HG02840 (cell line): ENCODE results near the gene PPP1R37.

Experiments
- ATAC-seq: cut with Tn5 transposase; IDR thresholded peaks from one replicate; pipeline ENCODE4 v1.9.1; 2021; ENCODE audit warnings: mild to moderate bottlenecking, moderate library complexity, moderate number of reproducible peaks; ENCODE audit not compliant: unreplicated experiment, low FRiP score

Gene PPP1R37

DNA sequence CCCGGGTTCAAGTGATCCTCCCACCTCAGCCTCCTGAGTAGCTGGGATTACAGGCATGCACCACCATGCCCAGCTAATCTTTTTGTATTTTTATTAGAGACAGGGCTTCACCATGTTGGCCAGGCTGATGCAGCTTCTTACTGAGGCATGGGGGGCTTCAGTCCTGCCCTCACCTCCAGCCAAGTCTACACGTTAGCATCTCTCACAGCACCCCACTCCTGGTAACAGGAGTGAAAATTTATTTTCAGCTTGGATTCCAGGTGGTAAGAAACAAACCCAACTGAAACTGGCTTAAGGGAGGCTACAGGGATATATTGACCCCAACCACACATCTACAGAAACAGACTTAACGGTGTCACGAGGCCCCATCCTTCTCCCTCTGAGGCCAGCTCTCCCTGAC lies 57.2 kb downstream of the PPP1R37 start:
- ATAC-seq: no peak

DNA sequence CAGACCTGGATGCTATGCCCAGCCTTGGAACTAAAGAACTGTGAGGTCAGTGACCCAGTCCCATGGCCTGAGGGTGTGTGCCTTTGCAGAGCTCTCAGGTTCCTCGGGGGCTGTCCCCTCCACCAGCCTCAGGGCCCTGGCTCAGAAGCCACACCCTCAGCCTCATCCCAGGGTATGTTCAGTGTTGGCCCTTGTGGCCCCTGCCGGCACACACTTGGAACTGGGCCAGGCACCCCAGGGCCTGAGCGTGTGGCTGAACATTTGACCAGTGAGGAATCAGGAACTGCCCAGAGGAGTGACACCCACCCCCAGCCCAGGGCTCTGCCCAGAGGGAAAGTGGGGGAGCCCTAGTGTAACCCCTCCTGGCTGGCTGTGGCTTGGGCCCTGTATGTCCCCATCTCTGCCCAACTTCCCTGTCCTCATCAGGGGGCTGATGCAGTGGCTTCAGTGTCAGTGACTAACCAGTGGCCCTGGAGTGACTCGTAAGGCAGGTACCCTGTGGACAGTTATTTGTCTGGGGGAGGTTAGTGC lies 57.8 kb downstream of the PPP1R37 start:
- ATAC-seq: no peak

DNA sequence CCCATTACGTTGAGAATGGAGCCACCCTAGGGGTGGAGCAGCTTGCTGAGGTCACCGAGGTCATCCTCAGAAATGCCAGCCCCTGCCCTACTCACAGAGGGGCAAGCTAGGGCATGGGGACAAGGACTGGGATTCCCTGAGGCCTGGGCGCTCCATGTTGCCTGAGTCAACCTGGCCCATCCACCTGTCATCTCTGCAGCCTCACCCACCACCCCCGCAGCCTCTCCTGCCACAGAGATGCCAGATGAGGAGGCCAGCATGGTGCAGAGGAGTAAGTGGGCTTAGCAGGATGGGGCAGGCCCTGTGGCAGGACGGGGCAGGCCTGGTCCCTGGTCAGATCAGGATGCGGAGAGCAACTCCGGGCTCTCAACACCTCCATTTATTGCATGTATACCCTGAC lies 58.3 kb downstream of the PPP1R37 start:
- no peak for ATAC-seq

DNA sequence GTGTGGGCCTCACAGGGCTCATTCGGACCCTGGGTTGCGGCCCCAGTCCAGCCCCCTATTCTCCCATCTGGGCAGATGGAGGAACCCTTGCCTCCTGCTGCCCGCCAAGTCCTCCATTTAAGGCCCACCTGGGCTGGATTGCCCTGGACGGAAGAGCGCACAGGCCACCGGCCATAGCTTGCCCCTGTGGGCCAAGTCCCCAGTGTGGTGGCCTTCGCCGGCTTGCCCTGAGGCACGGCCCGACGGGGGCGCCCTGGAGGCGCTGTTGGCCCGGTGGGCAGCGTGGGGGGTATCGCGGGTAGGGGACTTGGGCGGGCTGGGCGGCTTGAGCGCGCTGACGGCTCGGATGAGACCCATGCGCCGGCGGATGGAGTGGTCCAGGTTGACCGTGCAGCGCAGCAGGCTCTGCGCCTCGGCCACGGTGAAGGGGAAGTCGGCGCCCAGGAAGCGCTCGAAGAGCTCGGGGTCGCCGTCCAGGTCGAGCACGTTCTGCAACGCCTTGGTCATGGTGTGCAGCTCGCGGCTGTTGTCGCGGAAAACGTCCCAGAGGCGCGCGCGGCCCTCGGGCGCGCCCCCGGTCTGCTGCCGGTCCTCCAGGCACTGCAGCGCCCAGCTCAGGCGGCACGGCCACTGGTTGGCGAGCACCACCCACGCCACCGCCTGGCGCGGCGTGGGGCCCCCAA lies 59.0 kb downstream of the PPP1R37 start:
- ATAC-seq: no peak

DNA sequence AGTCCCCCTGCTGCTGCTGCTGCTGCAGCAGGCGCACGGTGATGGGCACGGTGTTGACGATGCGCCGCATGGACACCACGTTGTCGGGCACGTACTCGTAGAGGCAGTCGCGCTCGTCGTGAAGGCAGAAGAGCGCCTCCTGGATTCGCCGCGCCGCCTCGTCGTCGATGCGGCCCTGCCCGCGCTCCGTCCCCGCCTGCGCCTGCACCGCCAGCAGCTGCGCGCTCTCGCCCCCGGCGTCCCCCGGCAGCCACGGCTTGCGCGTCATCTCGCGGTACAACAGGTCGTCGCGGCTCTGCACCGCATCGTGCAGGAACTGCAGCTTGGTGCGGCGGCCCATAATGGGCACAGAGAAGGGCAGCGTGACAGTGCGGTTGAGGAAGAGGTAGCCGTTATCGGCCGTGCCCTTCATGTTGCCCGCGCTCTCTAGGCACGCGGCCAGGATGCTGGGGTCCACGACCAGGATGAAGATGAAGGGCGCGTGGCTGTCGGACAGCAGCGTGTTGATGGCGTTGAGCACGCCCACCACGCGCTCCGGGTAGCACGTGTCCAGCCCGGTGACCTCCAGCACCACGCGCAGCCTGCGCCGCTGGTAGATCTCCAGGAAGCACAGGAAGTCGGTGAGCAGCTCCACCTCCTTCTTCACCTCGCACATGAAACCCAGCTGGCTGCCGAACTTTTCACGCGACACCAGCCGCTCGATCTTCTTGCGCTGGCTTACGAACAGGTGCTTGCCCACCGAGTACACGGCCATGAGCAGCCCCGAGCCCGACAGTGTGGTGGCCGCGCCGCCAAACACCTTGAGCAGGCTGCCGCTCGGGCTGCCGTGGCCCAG lies 59.7 kb downstream of the PPP1R37 start:
- ATAC-seq: no peak

DNA sequence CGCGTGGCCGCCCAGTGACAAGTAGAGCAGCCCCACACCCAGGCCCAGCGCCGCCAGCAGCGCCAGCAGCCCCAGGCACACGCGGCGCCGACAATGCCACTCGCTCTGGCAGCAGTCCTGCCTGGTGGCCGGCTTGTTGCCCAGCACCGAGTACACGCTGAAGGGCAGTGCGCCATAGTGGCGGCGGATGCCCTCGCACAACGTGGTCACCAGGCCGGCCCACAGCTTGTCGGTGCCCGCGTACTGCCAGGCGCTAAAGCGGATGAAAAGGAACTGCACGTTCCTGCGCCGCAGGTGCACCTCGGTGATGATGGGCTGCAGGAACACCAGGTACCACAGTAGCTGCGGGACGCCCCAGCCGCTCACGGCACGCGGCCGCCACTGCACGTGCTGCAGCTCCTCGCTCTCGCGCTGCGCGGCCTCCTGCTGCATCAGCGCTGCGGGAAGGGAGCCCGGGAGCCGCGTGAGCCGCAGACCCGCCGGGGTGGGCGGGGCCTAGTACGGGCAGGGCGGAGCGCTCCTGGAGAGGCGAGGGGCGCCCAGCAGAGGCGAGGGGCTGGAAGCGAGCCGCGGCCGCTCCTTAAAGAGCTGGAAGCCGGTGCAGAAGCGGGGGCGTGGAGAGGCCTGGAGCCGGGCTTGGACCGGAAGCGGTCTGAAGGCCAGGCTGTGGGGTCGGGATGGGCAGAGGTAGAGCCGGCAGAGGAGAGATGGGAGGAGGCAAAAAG lies 60.5 kb downstream of the PPP1R37 start:
- no peak for ATAC-seq

DNA sequence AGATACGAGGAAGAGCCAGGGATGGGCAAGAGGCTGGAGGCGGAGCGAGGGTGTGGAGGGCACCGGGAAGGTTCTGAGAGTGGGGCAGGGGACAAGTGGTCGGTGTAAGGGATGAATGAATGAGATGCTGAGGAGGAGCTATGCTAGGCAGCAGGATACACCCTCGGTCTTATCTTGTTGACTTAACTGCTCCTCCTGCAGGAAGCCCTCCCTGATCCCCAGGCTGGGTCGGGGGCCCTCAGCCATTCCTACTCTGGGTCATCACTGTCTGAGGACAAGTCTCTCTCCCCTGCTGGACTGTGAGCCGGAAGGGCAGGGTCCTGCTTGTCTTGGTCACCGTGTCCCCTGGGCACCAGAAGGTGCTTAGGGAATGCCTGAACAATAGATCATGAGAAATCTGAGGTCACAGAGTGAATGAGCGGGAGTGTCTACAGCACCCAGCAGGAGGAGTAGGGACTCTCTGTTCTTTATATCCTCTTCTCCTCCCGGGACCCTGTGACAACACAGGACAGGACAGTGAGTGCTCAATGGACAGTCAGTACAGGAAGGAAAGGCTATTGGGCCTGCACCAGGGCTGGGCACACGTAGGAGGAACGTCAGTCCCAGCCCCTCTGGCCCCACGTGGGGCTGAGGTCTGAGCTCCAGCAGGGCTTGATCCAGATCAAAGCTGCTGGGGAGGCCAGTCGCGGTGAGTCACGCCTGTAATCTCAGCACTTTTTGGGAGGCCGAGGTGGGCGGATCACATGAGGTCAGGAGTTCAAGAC lies 61.3 kb downstream of the PPP1R37 start:
- ATAC-seq: no peak

DNA sequence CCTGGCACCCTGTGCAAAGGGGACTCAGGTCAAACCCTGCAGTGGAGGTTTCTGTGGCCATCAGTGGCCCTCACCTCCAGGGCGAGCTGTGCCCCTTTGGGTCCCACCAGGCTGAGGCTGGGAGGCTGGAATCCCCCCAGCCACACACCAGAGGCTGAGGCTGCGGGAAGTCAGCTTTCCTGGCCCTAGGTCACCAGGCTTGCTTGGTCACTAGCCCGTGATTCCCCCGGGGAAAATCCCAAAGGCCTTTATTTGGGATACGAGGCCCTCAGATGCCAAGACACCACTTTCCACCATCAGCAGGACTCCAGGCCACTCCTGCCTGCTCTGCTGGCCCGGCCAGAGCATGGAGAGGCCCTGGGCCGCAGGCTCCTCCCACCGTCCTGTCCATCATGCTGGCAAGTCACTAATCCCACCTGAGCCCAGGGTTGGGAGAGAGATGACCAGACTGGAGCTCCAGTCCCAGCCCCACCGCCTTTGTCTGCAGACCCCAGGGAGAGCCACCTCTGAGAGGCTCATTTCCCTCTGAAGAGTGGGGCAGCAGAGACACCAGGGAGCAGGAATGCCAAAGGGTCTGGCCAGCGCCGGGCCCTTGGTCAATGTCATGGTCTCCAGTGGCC lies 63.1 kb downstream of the PPP1R37 start:
- ATAC-seq: no peak

DNA sequence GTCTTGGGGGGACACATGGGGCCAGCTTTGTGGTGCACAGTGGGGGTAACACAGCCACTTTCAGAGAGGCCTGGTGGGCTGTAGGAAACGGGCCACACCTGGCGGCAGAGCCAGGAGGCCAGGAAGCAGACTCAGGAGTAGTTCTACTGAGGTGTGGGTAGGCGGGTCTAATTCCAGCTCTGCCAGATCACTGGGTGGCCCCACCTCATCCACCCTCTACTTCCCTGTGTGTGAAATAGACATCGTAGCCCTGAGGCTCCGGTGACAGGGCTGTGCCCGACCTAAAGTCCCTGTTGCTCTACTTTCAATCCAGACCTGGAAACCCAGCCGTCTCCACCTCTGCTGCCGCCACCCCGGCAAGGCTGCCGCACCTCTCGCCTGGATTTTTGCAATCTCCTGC lies 63.8 kb downstream of the PPP1R37 start:
- ATAC-seq: no peak

DNA sequence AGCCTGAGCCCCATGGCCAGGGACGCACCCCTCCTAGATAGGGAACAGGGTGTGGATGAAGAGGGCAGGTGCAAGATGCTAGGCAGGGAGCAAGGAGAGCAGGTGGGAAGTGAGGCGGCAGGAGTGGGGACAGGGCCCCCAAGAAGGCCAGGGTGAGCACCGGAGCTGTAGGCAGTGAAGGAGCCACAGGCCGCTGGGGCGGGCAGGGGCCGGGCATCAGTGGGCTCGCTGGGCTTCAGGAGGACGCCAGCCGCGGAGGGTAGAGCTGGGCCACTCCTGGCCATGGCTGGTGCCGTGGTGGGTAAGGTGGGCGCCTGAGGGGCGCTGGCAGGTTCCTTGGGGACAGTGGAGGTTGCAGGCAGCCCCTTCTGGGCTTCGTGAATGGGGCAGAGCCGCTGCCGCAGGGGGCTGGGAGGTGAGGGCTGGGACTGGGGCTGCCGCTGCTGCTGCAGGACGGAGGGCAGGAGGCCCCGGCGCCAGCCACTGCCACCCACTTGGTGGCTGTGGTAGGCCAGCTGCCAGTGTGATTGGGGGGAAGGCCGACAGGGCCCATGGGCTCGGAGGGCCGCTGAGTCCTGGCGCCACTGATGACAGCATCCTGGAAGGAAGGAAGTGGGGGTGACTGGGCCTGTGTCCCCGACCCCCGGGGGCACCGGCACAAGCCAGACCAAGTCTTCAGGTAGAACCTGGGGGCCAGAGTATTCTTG lies 65.7 kb downstream of the PPP1R37 start:
- no peak for ATAC-seq

DNA sequence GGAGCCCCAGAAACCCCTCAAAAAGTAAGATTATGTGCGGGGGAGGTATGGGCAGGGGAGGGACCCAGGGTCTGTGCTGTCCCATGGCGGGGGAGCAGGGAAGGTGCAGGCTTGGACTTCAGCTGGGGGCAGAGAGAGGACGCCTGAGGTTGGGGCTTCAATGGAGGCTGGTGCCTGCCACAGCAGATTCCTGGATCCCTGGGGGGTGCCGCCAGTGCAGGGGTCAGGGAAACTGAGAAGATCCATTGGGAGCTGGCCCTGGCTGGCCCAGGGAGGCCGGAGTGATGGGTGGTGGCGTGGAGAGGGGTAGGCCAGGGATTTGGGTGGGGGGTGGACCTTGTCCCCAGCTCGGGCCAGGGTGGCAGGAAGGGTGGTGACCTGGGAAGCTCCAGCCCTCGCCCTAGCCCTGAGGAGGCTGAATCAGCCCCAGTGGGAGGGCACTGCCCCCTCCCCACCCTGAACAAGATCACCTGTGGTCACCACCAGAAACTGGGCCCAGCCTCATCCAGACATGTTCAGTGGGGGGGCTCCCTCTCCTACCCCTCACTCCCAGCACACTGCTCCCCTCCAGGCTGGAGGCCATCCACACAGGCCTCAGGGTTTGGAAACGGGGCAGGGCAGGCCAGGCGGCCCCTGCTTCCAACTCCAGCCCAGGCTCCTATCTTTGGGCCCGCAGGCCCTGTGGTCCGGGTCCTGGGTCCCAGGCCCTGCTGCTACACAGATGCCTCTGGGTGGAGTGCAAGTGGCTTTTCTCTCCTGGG lies 66.4 kb downstream of the PPP1R37 start:
- ATAC-seq: no peak

DNA sequence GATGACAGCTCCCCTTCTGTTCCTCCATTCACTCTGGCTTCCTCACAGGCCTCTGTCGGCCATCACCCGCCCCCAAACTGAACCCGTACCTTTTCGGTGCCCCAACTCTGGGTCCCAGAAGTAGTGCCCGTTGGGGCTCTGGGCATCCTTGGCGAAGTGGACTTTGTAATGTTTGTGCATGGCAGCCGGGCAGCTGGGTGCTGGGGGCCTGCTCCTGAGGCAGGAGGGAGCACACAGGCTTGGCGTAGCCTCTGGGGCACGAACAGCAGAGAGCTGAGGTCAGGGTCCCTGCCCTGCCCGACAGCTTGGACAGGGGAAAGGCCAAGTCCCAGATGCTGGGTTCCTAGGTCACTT lies 67.0 kb downstream of the PPP1R37 start:
- ATAC-seq: no peak

DNA sequence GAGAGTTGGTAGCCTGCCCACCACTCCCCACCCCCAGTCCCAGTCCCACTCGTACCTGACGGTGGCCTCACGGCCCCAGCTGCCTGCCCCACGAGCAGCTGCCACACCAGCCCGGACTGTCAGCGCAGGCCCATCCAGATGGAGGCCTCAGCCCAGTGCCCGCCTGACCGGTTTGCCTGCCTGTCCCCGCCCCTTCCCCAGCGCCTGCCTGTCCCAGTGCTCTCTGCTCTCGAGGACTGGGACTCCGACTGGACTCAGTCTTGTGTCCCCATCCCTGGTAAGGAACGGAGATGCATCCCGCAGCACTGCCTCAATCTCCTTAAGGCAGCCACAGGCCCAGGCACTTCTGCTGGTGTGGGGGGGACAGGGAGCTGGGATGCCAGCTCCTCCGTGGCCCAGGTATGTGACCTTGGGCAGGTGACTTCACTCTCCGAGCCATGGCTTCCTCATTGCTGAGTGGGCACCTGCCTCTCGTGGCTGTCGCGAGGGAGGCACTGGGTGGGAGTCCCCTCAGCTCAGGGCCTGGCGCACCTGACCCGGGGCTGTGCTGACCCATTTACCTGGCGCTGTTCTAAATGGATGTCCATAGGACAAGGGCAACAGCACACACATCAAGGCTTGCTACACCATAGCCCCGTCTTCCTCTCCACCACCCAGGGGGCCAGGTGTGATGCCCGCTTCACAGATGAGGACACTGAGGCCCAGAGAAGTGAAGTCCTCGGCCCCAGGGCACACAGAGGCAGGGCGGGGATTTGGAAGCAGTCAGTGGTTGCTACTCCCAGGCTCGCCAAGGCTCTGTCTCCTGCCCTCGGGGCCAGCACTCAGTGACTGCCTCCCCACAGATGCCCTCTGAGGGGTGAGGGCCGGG lies 68.1 kb downstream of the PPP1R37 start, which contains the start of gene NKPD1:
NKPD1 (minus strand) TSS at position 113 of the 868 bp plus-strand sequence. CDS start 832 bp downstream, outside the sequence.
- ATAC-seq: no peak

DNA sequence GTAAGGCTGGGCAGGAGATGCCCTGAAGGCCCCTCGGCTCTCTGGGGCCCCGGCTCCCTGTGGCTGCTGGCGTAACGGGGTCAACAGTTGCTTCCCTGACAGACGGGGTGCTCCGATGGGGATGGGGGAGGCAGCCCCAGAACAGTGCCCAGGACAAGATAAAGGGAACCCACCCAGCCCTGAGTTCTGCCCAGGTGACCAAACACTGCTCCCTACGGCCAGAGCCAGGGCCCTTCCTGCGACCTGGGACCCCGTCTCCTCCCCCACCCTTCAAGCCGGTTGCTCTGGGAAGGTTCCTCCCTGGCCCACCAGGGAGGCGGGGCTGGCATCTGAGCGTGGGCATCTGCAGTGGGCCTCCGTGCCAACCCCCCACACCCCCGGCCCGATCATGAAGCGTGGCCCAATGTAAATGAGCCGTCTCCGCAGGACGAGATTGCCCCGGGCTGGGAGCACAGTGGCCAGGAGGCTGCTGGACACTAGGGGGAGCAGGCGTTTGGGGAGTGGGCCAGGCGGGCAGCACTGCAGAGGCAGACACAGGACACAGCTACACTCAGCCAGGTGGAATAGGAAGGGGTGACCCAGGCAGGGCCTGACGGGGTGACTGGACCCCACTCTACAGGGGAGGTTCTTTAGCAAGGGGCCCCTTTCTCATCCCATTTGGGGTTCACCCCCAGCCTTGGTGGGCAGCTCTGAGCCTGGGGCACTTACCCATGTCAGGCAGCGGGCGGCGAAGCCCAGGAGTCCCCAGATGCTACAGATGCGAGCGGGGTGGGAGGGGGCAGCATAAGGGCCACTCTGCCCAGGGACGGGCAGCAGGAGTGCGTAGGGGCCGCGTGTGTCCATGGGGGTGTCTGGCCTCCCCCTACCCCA lies 69.0 kb downstream of the PPP1R37 start:
- ATAC-seq: no peak

DNA sequence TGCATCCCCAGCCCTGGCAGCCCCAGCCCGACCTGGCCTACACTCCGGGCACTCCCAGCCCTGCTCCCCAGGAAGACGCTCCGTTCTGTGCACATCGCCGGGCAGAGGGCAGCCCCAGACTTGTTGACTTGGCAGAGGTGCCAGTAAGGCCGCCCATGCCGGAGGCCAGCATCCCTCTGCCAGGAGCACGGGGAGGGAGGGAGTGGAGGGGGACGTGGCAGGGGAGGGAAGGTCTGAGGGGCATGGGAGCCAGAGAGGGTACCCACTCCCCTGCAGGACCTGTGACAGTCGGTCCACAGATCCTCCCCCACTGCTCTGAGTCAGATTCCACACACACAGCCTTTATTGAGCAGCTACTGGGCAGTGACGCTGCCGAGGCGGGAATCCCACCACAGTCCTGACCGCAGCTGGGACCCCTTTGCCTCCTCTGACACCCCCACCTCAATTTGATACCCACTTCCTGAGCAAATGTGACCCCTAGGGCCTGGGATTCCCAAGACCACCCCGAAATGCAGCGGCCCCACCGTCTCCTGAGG lies 69.7 kb downstream of the PPP1R37 start:
- ATAC-seq: no peak

DNA sequence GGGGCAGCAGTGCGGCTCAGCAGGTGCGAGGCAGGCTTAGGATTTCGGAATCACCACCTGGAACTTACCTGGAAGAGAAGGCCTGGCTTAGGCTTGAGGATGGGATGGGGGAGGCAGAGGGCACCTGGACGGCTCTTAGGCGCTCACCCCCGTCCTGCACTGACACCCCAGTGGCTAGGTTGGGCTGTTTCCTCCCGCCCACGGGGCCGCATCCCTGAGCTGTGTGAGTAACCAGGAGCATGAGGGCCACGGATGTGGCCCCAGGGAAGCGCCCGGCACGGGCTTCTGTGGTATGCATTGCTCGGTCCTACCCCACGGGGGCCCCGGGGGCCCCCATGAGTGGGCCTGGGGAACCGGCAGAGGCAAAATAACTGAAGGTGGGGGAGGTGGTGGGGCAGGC lies 70.2 kb downstream of the PPP1R37 start:
- ATAC-seq: no peak
